ENCODE data around the gene NEU2. TPM values are rescaled to one million over a fixed set of nuclear protein-coding genes. Genes with fewer than 3 reads are reported as not detected.

The NEU2 gene
- total RNA-seq, 2 experiments from 2014 or later = not detected

GRCh38 chr2:233023761-233024410 is 8.6 kb upstream of the NEU2 start:
- no peak for ATAC-seq (ENCODE audit: poor library complexity)
- ChIA-PET CTCF (no interaction called here), POLR2A (interaction anchor here (0.5 kb wide), 1 partner anchor 86 kb away, joined by 3 read pairs; no protein-coding TSS in a partner anchor)
- Mint-ChIP-seq H3K36me3 (ENCODE audit: low read depth) (no peaks in the 10 kb centered on the region), H3K27me3 (no peaks in the 10 kb centered on the region), H3K27ac (no peak overlapping the region), H3K4me1 (ENCODE audit: low read depth) (no peaks in the 10 kb centered on the region), H3K4me3 (no peak overlapping the region), H3K9me3 (no peaks in the 10 kb centered on the region)
- no peak for DNase-seq
- intact Hi-C loops (cut with DNase I, micrococcal nuclease) = no loop called here
- Histone ChIP-seq H3K36me3 (ENCODE audit: insufficient read depth, low read length) (no peaks in the 10 kb centered on the region), H3K4me3 (ENCODE audit: low read length) (no peak overlapping the region), H3K4me1 (ENCODE audit: insufficient read depth, low read length) (no peaks in the 10 kb centered on the region), H3K27me3 (ENCODE audit: control insufficient read depth in 1 of 2, insufficient read depth in 2 of 2, low read length in 2 of 2) (no peaks in the 10 kb centered on the region), H3K27ac (ENCODE audit: low read depth in 1 of 2, low read length in 2 of 2) (no peak overlapping the region), H3K9me3 (ENCODE audit: control insufficient read depth in 1 of 2, insufficient read depth in 1 of 2, low read length in 2 of 2) (no peaks in the 10 kb centered on the region)
- TF ChIP-seq, protein P1, sequence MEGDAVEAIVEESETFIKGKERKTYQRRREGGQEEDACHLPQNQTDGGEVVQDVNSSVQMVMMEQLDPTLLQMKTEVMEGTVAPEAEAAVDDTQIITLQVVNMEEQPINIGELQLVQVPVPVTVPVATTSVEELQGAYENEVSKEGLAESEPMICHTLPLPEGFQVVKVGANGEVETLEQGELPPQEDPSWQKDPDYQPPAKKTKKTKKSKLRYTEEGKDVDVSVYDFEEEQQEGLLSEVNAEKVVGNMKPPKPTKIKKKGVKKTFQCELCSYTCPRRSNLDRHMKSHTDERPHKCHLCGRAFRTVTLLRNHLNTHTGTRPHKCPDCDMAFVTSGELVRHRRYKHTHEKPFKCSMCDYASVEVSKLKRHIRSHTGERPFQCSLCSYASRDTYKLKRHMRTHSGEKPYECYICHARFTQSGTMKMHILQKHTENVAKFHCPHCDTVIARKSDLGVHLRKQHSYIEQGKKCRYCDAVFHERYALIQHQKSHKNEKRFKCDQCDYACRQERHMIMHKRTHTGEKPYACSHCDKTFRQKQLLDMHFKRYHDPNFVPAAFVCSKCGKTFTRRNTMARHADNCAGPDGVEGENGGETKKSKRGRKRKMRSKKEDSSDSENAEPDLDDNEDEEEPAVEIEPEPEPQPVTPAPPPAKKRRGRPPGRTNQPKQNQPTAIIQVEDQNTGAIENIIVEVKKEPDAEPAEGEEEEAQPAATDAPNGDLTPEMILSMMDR (IDR thresholded peaks at IDR 0.05) = no peak

- DNase-seq (no peak), ATAC-seq (ENCODE audit: poor library complexity) (no peak)
- Mint-ChIP-seq H3K4me1 (ENCODE audit: low read depth) (no peaks in the 10 kb centered on the region), H3K4me3 (no peak overlapping the region), H3K9me3 (no peaks in the 10 kb centered on the region), H3K27me3 (no peaks in the 10 kb centered on the region), H3K36me3 (ENCODE audit: low read depth) (no peaks in the 10 kb centered on the region), H3K27ac (no peak overlapping the region)
- H3K9me3 ChIP-seq (ENCODE audit: control insufficient read depth in 1 of 2, insufficient read depth in 1 of 2, low read length in 2 of 2) = no peaks in the 10 kb centered on the region
- CTCF ChIA-PET = no interaction called here
- no peaks in the 10 kb centered on the region for H3K27me3 ChIP-seq (ENCODE audit: control insufficient read depth in 1 of 2, insufficient read depth in 2 of 2, low read length in 2 of 2)
- no peaks in the 10 kb centered on the region for H3K4me1 ChIP-seq (ENCODE audit: insufficient read depth, low read length)
- POLR2A ChIA-PET = no interaction called here
- TF ChIP-seq, protein P1 (IDR thresholded peaks at IDR 0.05) = no peak
- intact Hi-C loops (cut with DNase I, micrococcal nuclease) = no loop called here
- H3K27ac ChIP-seq (ENCODE audit: low read depth in 1 of 2, low read length in 2 of 2) = no peak overlapping the region
- H3K4me3 ChIP-seq (ENCODE audit: low read length) = no peak overlapping the region
- H3K36me3 ChIP-seq (ENCODE audit: insufficient read depth, low read length) = no peaks in the 10 kb centered on the region
Measured at GRCh38 chr2:233025706-233026105, 6.8 kb upstream of the NEU2 start.

DNA sequence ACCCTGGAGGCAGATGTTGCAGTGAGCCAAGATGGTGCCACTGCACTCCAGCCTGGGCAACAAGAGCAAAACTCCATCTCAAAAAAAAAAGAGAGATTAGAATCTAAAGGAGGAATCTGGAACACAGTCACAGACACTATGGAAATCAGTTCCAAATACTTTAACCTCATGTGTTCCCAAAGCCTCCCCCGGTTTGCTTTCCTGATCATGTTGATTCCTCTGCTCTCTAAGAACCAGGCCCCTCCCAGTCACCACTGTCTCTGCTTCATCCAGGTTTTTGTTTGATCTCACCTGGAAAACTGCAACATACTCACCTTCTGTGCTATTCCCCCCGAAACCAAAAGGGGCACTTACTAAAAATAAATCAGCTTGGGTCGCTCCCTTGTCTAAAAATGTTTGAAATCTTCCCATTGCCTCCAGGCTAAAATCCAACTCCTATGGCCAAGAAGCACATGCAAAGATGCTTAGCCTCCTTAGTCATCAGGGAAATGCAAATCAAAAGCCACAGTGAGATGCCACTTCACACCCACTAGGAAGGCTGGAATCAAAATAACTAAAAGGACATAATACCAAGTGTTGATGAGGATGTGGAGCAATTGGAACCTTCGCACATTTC is 6.2 kb upstream of the NEU2 start:
- TF ChIP-seq, protein P1 (IDR thresholded peaks at IDR 0.05) = no peak
- no peaks in the 10 kb centered on the region for H3K36me3 ChIP-seq (ENCODE audit: insufficient read depth, low read length)
- no peaks in the 10 kb centered on the region for H3K9me3 Mint-ChIP-seq
- no peaks in the 10 kb centered on the region for H3K4me1 ChIP-seq (ENCODE audit: insufficient read depth, low read length)
- intact Hi-C loops (cut with DNase I, micrococcal nuclease) = no loop called here
- CTCF ChIA-PET = no interaction called here
- H3K27ac Mint-ChIP-seq = no peak overlapping the region
- H3K9me3 ChIP-seq (ENCODE audit: control insufficient read depth in 1 of 2, insufficient read depth in 1 of 2, low read length in 2 of 2) = peaks cover 0 to under 1% of the 10 kb centered on the region in 2 experiments
- no peaks in the 10 kb centered on the region for H3K27me3 ChIP-seq (ENCODE audit: control insufficient read depth in 1 of 2, insufficient read depth in 2 of 2, low read length in 2 of 2)
- H3K4me3 Mint-ChIP-seq = no peak overlapping the region
- no peak overlapping the region for H3K4me3 ChIP-seq (ENCODE audit: low read length)
- ATAC-seq (ENCODE audit: poor library complexity) = no peak
- H3K27me3 Mint-ChIP-seq = no peaks in the 10 kb centered on the region
- no peaks in the 10 kb centered on the region for H3K4me1 Mint-ChIP-seq (ENCODE audit: low read depth)
- no peak overlapping the region for H3K27ac ChIP-seq (ENCODE audit: low read depth in 1 of 2, low read length in 2 of 2)
- POLR2A ChIA-PET = no interaction called here
- H3K36me3 Mint-ChIP-seq (ENCODE audit: low read depth) = no peaks in the 10 kb centered on the region
- DNase-seq = no peak
